PC-9 (cell line): Measurements from ENCODE around the gene DRD4. TPM values are rescaled to one million over a fixed set of nuclear protein-coding genes. Genes with fewer than 3 reads are reported as not detected.

ENCODE experiments used
- BruUV-seq: library from RNA; stranded (reverse); fragments of 400-500 nt; replicated peaks from 2 replicates; lab custom pipeline; 2021; lab: Mats Ljungman, UMichigan
- CTCF ChIA-PET: fragments of 300-600 bp; sonication (Branson Sonifier 250); formaldehyde crosslinking; loops from one replicate; lab custom pipeline; 2022; ENCODE audit warnings: antibody characterized with exemption; lab: Charles Lee
- POLR2A ChIA-PET: fragments of 300-600 bp; sonication (Branson Sonifier 250); formaldehyde crosslinking; loops from one replicate; lab custom pipeline; 2022; ENCODE audit warnings: antibody characterized with exemption; ENCODE audit not compliant: unreplicated experiment; lab: Charles Lee
- DNase-seq, 2 experiments: peaks; one replicate each; pipeline versions ENCODE4 v3.0.0 to v3.0.0-alpha.2; 2015 to 2022; ENCODE audit warnings: mixed read lengths in 1 of 2
- H2AFZ ChIP-seq: fragments of 200-600 bp; sonication (generic); 2 replicates; pipeline ENCODE4 v1.8.1; 2017; ENCODE audit warnings: antibody characterized with exemption
- H3F3A ChIP-seq: fragments of 200-600 bp; sonication (generic); 2 replicates; pipeline ENCODE4 v1.8.1; 2017; ENCODE audit warnings: antibody characterized with exemption, mild to moderate bottlenecking, low read depth; ENCODE audit not compliant: insufficient read depth
- H3K27ac ChIP-seq: fragments of 200-600 bp; sonication (generic); 2 replicates; pipeline ENCODE4 v1.6.1; 2016; ENCODE audit warnings: mixed run types
- H3K27me3 ChIP-seq: fragments of 200-600 bp; sonication (generic); 2 replicates; pipeline ENCODE4 v1.6.1; 2016; ENCODE audit warnings: low read depth, mixed run types; ENCODE audit not compliant: insufficient read depth
- H3K36me3 ChIP-seq: fragments of 200-600 bp; sonication (generic); 2 replicates; pipeline ENCODE4 v1.6.1; 2016; ENCODE audit warnings: low read depth, mixed run types
- H3K4me1 ChIP-seq: fragments of 200-600 bp; sonication (generic); replicated peaks from 2 replicates; pipeline ENCODE4 v1.6.1; 2016; ENCODE audit warnings: mixed run types; ENCODE audit not compliant: insufficient read depth
- H3K4me2 ChIP-seq: fragments of 200-600 bp; sonication (generic); 2 replicates; pipeline ENCODE4 v1.6.1; 2017; ENCODE audit warnings: mixed run types
- H3K4me3 ChIP-seq: fragments of 200-600 bp; sonication (generic); 2 replicates; pipeline ENCODE4 v1.6.1; 2016; ENCODE audit warnings: mixed run types
- H3K79me2 ChIP-seq: fragments of 200-600 bp; sonication (generic); 2 replicates; pipeline ENCODE4 v1.6.1; 2017; ENCODE audit warnings: low read depth, mixed run types
- H3K9me2 ChIP-seq: fragments of 200-600 bp; sonication (generic); 2 replicates; pipeline ENCODE4 v1.8.1; 2017; ENCODE audit warnings: mild to moderate bottlenecking; ENCODE audit not compliant: insufficient read depth
- H3K9me3 ChIP-seq: fragments of 200-600 bp; sonication (generic); 2 replicates; pipeline ENCODE4 v1.8.1; 2016; ENCODE audit warnings: low read depth; ENCODE audit not compliant: insufficient read depth
- H4K20me1 ChIP-seq: fragments of 200-600 bp; sonication (generic); 2 replicates; pipeline ENCODE4 v1.8.1; 2017; ENCODE audit not compliant: insufficient read depth
- CTCF ChIP-seq: fragments of 200-600 bp; sonication (generic); conservative IDR thresholded peaks from 2 replicates; pipeline ENCODE4 v1.6.1; 2017; ENCODE audit warnings: mixed run types, antibody characterized with exemption, mild to moderate bottlenecking, moderate library complexity
- EZH2 ChIP-seq: fragments of 200-600 bp; sonication (generic); IDR thresholded peaks from 2 replicates; pipeline ENCODE4 v1.8.0; 2017; ENCODE audit warnings: antibody characterized with exemption, low read depth
- intact Hi-C: fragments of 100-400 bp; cut with micrococcal nuclease; formaldehyde crosslinking; loops from one replicate; pipeline ENCODE4 v1.10.0; 2022; ENCODE audit not compliant: unreplicated experiment
- total RNA-seq: library from RNA; stranded (reverse); gene quantifications from 2 replicates; pipeline ENCODE4 v1.2.3, GENCODE V29; 2021

The DRD4 gene
- total RNA-seq, 1 experiment from 2014 or later: 0.35 TPM

GRCh38 chr11:617912-618682, 19.0 kb upstream of the DRD4 start:
- no peaks in the 10 kb centered on the region for H3K36me3 ChIP-seq
- H3K4me2 ChIP-seq: no peak overlapping the region
- intact Hi-C loops: no loop called here
- peaks cover 2% of the 10 kb centered on the region for H4K20me1 ChIP-seq
- no peaks in the 10 kb centered on the region for H3K9me3 ChIP-seq
- no peaks in the 10 kb centered on the region for H3K79me2 ChIP-seq
- no peak overlapping the region for H3K27ac ChIP-seq
- no peak for DNase-seq
- POLR2A ChIA-PET: no interaction called here
- no peak overlapping the region for H3K4me3 ChIP-seq
- no peaks in the 10 kb centered on the region for H3K9me2 ChIP-seq
- H3K27me3 ChIP-seq: no peaks in the 10 kb centered on the region
- peaks cover 4% of the 10 kb centered on the region; the same call in 1 of the 2 replicates for H3F3A ChIP-seq
- TF ChIP-seq EZH2 (no peak), CTCF (no peak)
- no peaks in the 10 kb centered on the region for H3K4me1 ChIP-seq
- no peak overlapping the region for H2AFZ ChIP-seq
- CTCF ChIA-PET: interaction anchor here (0.6 kb wide), 1 partner anchor 42 kb away, joined by 3 read pairs; no protein-coding TSS in a partner anchor
- no TSS peak for BruUV-seq

GRCh38 chr11:618856-619627, 18.0 kb upstream of the DRD4 start:
- no peak overlapping the region for H3K4me2 ChIP-seq
- H3K27me3 ChIP-seq: no peaks in the 10 kb centered on the region
- no peak for DNase-seq
- no TSS peak for BruUV-seq
- ChIA-PET POLR2A (no interaction called here), CTCF (no interaction called here)
- H3F3A ChIP-seq: peaks cover 4% of the 10 kb centered on the region; the same call in 1 of the 2 replicates
- TF ChIP-seq EZH2 (no peak), CTCF (no peak)
- H3K9me3 ChIP-seq: no peaks in the 10 kb centered on the region
- no peaks in the 10 kb centered on the region for H3K4me1 ChIP-seq
- no peak overlapping the region for H3K27ac ChIP-seq
- H3K4me3 ChIP-seq: no peak overlapping the region
- no peaks in the 10 kb centered on the region for H3K79me2 ChIP-seq
- no peaks in the 10 kb centered on the region for H4K20me1 ChIP-seq
- no peak overlapping the region for H2AFZ ChIP-seq
- intact Hi-C loops: no loop called here
- H3K9me2 ChIP-seq: no peaks in the 10 kb centered on the region
- H3K36me3 ChIP-seq: no peaks in the 10 kb centered on the region

GRCh38 chr11:619628-620050, 17.4 kb upstream of the DRD4 start:
- no peak for DNase-seq
- Histone ChIP-seq H3K4me3 (no peak overlapping the region), H3K4me2 (no peak overlapping the region), H3K4me1 (no peaks in the 10 kb centered on the region), H3F3A (peaks cover 4% of the 10 kb centered on the region; the same call in 1 of the 2 replicates), H2AFZ (no peak overlapping the region), H4K20me1 (no peaks in the 10 kb centered on the region), H3K9me2 (no peaks in the 10 kb centered on the region), H3K36me3 (no peaks in the 10 kb centered on the region), H3K27ac (no peak overlapping the region), H3K79me2 (no peaks in the 10 kb centered on the region), H3K27me3 (no peaks in the 10 kb centered on the region), H3K9me3 (no peaks in the 10 kb centered on the region)
- BruUV-seq: no TSS peak
- intact Hi-C loops: loop anchor here (1.0 kb wide), 1 partner anchor 7 kb away; no protein-coding TSS in a partner anchor
- TF ChIP-seq EZH2: no peak
- TF ChIP-seq CTCF: no peak
- ChIA-PET CTCF (no interaction called here), POLR2A (no interaction called here)
